ENCODE data around the gene SLC6A17. TPM values are rescaled to one million over a fixed set of nuclear protein-coding genes. Genes with fewer than 3 reads are reported as not detected.

SLC6A17 gene
- total and polyA plus RNA-seq, 9 donors: 0.03 to 0.15 (median 0.05) TPM; not detected in 3

GRCh38 chr1:110114173-110114572, 36.1 kb upstream of the SLC6A17 start:
- DNase-seq: no peak
- H3K27me3 ChIP-seq: no peaks in the 10 kb centered on the region
- intact Hi-C loops (cut with DNase I): no loop called here
- no peak overlapping the region for H3K27ac ChIP-seq
- TF ChIP-seq POLR2A (IDR thresholded peaks at IDR 0.05): no peak
- no peak for TF ChIP-seq EP300 (IDR thresholded peaks at IDR 0.05)
- no peak for TF ChIP-seq CTCF (IDR thresholded peaks at IDR 0.05)
- no peaks in the 10 kb centered on the region for H3K9me3 ChIP-seq
- H3K4me3 ChIP-seq: no peak overlapping the region
- 81 to 87% (median 81%) methylated on average over 5 of the region's 5 CpGs for WGBS, 3 donors
- H3K4me1 ChIP-seq (ENCODE audit: insufficient read depth): no peaks in the 10 kb centered on the region
- no peaks in the 10 kb centered on the region for H3K36me3 ChIP-seq

- Histone ChIP-seq H3K9me3 (no peaks in the 10 kb centered on the region), H3K4me1 (ENCODE audit: insufficient read depth) (no peaks in the 10 kb centered on the region), H3K27ac (no peak overlapping the region), H3K36me3 (no peaks in the 10 kb centered on the region), H3K27me3 (no peaks in the 10 kb centered on the region), H3K4me3 (no peak overlapping the region)
- TF ChIP-seq EP300 (IDR thresholded peaks at IDR 0.05): no peak
- TF ChIP-seq POLR2A (IDR thresholded peaks at IDR 0.05): no peak
- TF ChIP-seq CTCF (IDR thresholded peaks at IDR 0.05): no peak
- DNase-seq: no peak
- 23 to 32% (median 29%) methylated on average over 5 of the region's 5 CpGs for WGBS, 3 donors
- intact Hi-C loops (cut with DNase I): no loop called here
Observed at GRCh38 chr1:110114784-110115183, 35.5 kb upstream of the SLC6A17 start.

- TF ChIP-seq EP300 (IDR thresholded peaks at IDR 0.05): no peak
- TF ChIP-seq POLR2A (IDR thresholded peaks at IDR 0.05): no peak
- TF ChIP-seq CTCF (IDR thresholded peaks at IDR 0.05): no peak
- no peak overlapping the region for H3K4me3 ChIP-seq
- H3K27ac ChIP-seq: no peak overlapping the region
- DNase-seq: no peak
- 67 to 69% (median 69%) methylated on average over 7 of the region's 7 CpGs for WGBS, 3 donors
- H3K4me1 ChIP-seq (ENCODE audit: insufficient read depth): no peaks in the 10 kb centered on the region
- H3K9me3 ChIP-seq: no peaks in the 10 kb centered on the region
- intact Hi-C loops (cut with DNase I): no loop called here
- H3K36me3 ChIP-seq: no peaks in the 10 kb centered on the region
- H3K27me3 ChIP-seq: no peaks in the 10 kb centered on the region
Observed at GRCh38 chr1:110118636-110119396, 31.5 kb upstream of the SLC6A17 start.

- Histone ChIP-seq H3K9me3 (no peaks in the 10 kb centered on the region), H3K27ac (no peak overlapping the region), H3K36me3 (no peaks in the 10 kb centered on the region), H3K4me1 (ENCODE audit: insufficient read depth) (no peaks in the 10 kb centered on the region), H3K27me3 (no peaks in the 10 kb centered on the region), H3K4me3 (no peak overlapping the region)
- no peak for DNase-seq
- intact Hi-C loops (cut with DNase I): no loop called here
- WGBS, 3 donors: 62 to 73% (median 64%) methylated on average over 3 of the region's 3 CpGs
- TF ChIP-seq CTCF (IDR thresholded peaks at IDR 0.05) (no peak), EP300 (IDR thresholded peaks at IDR 0.05) (no peak), POLR2A (IDR thresholded peaks at IDR 0.05) (no peak)
Observed at GRCh38 chr1:110119843-110120242, 30.5 kb upstream of the SLC6A17 start.
